ENCODE results near the gene PABPN1L.
A peak's percentile ranks its signal among the peaks of the same experiment; 100 is the strongest.

The PABPN1L gene

GRCh38 chr16:88867581-88868246, 1.3 kb upstream of the PABPN1L start:
- DNase-seq = no peak

- no peak for DNase-seq
These were observed 718 bp downstream of the PABPN1L start for GRCh38 chr16:88865742-88866141.

DNA sequence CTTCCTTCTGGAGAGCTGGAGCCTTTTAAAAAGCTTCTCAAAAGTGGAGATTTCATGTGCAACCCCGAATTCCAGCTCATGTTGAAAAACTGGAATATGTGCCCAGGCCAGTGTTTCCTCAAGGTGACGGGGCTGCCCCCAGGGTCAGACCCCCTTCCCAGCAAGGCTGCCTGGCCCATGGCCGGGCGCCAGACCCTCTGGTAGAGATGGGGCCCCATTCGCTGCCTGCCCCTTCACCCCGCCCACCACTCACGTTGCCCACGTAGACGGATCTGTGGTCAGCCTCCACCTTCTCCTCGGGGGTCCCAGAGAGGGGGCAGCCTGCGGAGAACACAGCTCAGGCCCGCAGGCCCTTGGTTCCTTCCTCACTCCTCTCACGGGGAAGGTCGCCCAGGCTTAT, 1.1 kb downstream of the PABPN1L start:
- DNase-seq = no peak

DNA sequence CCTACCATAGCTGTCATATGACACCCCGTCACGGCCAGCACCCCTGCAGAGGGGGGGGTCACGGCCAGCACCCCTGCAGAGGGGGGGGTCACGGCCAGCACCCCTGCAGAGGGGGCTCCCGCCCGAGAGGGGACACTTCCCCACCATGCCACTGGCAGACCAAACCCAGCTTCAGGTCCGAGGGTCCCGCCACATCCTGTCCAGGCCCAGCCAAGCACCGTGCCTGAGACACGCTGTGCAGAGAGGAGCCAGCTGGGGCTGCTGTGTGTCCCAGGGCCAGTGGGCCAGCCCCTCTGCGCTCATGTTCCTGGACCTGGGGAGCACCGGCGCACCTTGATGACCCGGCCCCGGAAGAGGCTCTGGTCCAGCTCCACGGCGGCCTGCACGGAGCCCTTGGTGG, 1.9 kb downstream of the PABPN1L start:
- no peak for DNase-seq

DNA sequence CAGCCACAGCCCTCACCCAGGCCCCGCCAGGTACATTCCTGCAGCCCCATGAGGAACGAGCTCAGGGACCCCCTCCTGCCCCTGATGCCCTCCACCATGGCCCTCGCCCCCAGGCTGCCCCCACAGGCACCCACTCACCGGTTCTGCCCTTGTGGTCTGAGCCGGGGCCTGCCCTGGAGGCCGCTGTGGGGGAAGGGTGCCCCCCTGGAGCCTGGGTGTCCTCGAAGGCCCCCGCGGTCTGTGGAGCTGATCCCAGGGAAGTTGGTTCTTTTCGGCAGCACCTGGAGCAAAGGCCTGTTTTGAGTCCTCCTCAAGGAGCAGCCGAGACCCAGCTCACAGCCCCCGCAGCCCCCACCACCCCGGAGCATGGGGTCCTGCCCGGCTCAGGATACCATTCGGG, 2.4 kb downstream of the PABPN1L start:
- DNase-seq = no peak

- no peak for DNase-seq
These were observed 3.0 kb downstream of the PABPN1L start for GRCh38 chr16:88863426-88863825.

- DNase-seq = no peak
These were observed 3.5 kb downstream of the PABPN1L start for GRCh38 chr16:88862968-88863367.

- DNase-seq = no peak
These were observed 5.1 kb downstream of the PABPN1L start for GRCh38 chr16:88861359-88861758.

DNA sequence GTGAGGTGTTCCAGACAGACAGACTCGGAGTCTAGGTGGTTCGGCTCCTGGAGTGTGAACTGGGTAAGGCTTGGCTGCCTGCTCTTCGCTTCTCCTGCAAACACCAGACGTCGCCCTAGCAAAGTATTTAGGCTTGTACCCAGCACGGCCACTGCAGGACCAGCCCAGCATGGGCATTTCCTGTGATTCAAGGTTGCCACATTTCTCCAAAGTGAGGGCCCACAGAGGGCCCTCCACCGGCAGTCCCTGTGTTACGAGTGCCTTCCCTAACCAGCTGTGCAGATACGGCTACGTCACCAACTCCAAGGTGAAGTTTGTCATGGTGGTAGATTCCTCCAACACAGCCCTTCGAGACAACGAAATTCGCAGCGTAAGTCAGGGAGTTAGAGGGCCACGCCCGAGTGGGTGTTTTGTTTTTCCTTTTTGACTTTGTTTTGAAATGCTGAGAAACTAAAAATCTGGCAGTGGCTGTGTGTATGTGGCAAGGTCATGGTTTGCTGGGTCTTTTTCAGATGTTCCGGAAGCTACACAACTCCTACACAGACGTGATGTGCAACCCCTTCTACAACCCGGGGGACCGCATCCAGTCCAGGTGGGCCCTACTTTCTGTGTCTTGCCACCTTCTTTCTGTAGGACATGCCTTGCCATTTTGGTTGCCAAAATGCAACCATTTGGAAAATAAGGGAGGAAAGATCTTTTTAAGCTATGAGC, 6.9 kb downstream of the PABPN1L start:
- no peak for DNase-seq

DNA sequence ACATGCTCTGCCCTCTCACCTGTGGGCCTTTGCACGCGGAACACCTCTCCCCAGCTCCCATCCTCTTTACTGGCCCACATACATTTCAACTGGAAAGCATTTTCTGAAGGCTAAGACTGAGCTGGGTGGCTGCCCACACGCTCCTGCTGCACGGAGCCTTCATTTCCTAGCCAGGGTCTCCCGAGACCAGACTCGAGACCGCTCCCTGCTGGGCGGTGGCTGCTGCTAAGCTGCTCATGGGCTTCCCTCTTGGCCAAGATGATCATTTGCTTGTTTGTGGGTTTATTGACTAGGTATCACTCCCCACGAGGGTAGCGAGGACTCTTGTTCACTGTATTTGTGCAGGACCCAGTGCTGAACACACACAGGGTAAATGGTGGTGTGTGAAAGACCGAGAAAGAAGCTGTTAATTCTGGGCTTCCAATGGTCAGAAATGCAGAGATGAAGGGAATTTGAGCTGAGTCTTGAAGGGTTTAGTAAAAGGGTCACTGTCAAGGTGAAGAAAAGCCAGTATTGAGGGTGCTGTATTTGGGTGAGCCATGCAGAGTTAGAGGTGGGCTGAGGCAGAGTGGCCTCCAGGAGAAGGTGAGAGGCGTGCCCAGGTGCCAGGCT, 8.6 kb downstream of the PABPN1L start:
- DNase-seq = peak; percentile 81

- DNase-seq = peak; percentile 100
These were observed 9.4 kb downstream of the PABPN1L start, which contains the start of the genes GALNS and TRAPPC2L for GRCh38 chr16:88856828-88857727. TSS of gene GALNS (minus strand) at chr16:88856947. CDS start at chr16:88856877, 70 bp downstream. TSS of gene TRAPPC2L (plus strand) at chr16:88857127. CDS start at chr16:88857151, 24 bp downstream.

DNA sequence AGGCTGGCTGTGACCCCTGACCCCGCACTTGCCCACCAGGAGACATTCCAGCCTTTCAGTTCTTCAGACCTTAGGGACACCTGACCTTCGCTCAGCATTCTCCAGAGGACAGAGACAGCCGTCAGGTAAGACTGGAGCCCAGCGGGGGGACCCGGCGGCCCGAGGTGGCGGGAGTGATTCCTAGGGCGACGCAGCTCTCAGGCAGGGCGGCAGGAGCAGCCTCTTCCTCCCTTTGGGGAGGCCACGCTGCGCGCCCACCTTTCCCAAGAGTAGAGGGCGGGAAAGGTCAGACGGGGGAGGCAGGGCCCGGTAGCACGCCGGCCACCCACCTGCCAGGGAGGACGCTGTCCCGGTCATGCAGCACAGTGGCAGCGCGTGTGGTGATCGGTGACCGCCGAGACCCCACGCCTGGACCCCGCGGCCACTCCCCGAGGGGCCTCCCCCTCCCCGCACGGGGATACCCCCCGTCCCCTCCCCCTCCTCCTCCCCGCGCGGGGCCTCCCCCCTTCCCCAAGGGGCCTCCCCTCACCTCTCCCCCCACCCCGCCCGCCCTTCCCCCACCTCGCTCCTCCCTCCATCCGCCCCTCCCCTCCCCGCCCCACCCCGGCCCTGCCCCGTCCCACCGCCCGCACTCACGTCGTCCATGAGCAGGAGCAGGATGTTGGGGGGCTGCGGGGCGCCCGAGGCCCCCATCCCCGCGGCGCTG, 10.2 kb downstream of the PABPN1L start:
- no peak for DNase-seq

DNA sequence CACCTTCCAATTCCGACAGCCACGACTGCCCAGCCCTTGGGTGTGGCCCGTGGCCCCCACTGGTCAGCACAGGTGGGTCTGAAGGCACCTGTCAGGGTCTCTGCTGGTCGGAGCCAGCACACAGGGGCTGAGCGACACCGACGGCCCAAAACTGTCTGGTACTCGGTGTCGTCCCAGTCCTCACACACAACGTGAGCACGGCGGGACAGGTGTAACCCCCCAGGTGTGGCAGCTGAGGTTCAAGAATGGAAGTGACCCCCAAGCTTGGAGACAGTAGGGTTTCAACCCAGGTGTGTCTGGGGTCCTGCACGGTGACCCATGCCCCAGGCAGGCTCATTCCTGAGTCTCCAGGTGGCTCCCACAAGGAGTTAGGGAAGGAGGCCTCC, 10.7 kb downstream of the PABPN1L start:
- DNase-seq = no peak

DNA sequence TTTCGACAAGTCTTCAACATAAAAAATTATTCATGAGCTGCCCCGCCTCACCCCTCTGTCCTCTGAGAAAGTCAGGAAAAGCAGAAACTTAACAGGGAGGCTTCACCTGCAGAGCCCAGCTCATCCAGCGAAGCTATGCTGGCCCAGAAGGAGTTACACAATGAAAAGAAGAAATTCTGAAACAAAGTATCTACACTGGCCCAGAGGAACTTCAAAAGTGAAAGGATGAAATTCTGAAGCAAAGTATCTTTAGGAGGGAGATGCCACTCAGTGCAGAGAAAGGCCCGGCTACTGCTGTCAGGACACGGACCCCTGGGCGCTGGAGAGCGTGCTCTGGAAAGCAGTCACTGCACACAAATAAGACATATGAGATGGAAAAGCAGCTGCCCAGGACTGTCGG, 11.3 kb downstream of the PABPN1L start:
- no peak for DNase-seq

DNA sequence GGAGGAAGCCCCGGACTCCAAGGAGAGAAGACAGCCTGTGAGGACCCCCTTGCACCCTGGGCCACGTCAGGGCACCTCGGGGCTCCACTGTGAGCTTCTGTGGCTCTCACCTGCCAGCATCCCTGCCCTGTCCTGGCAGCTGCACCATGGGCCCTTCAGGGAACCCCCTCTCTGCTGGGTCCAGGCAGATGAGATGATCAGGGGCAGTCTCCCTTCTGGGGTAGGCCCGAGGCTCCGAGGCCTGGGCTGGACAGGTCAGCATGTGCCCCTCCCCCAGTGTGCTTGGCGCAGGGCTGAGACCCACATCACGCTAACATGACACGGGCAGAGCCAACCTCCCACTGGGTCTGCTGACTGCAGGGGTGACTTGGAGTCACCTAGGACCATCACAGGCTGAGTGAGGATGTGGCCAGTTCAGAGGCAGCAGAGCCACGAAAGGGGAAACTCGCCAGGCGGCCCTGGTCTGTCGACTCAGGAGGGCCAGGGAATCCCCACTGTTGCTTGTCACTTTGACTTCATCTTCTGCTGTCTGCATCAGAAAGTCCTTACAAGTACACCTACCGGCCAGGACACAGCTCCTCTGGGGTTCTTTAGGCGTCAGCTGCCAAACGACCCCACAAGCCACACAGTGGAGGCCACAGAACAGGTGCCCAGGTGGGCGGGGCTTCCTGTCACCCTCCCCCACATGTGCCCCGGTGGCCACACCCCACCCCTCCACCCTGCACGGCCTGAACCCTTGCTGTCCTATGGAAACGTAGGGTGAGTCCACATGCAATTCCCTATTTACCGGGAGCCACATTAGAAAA, 12.0 kb downstream of the PABPN1L start:
- peak; percentile 35 for DNase-seq

GRCh38 chr16:88853325-88853941, 13.0 kb downstream of the PABPN1L start:
- no peak for DNase-seq

GRCh38 chr16:88851616-88852015, 14.8 kb downstream of the PABPN1L start:
- no peak for DNase-seq

DNA sequence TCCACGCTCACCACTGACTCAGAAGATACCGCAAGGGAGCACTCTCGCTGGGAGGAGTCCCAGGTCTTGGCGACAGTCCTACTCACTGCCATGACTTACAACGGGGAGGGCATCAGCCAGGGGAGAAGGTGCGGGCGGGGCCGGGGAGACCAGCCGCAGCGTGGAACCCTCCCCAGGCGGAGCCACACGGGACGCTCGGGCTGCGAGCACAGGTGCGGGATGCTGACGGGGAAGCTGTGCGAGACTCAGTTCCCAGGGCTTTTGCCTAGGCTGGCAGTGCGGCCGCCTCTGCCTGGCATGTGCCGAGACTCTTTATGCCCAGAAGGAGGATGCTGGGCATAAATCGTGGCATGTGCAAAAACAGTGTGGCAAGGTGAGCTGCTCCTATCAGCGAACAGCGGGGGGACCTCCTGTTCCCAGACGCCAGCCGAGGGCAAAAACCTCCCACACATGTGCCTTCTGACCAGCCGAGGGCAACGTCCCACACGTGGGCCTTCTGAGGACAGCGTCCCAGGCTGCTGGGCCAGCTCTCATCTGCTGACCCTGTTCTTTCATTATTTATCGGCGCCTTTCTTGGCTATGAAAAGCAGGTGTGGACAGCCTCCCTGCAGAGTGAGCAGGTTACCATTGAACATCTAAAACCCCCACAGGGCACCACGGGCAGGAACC, 15.8 kb downstream of the PABPN1L start:
- no peak for DNase-seq

GRCh38 chr16:88848557-88848956, 17.9 kb downstream of the PABPN1L start:
- DNase-seq = no peak

DNA sequence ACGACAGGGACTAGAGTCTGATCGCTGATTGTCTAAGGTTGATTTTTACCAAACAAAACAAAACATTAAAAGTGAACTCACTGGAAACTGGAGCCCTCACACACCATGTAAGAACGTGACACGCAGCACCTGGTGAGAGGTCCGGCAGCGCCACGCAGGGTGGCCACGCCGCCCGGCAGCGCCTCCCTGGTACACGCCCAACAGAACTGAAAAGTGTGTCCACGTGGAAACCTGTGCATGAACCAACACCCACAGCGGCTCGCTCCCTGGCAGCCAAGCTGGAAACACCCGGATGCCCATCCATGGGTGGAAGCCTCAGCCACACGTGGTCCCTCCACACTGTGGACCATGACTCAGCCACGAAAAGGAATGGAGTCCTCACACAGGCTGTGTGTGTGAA, 18.8 kb downstream of the PABPN1L start:
- DNase-seq = no peak

Measured in CD4-positive, alpha-beta T cell treated with Interleukin-17A for 4 hours (primary cell).